K562 (cell line): ENCODE measurements around the gene TNFSF4.

Source experiments
- EZH2 ChIP-seq: IDR thresholded peaks from 2 replicates; pipeline ENCODE4 v1.6.1; 2012; ENCODE audit warnings: low read depth, mild to moderate bottlenecking, inconsistent platforms, low read length, borderline replicate concordance
- GATA2 ChIP-seq: sonication (generic); formaldehyde crosslinking; IDR thresholded peaks from 2 replicates; pipeline ENCODE4 v1.4.0; 2020; ENCODE audit warnings: mild to moderate bottlenecking, missing genetic modification reagents
- MBD2 ChIP-seq: sonication (generic); IDR thresholded peaks from 2 replicates; pipeline ENCODE4 v1.6.1; 2016; ENCODE audit warnings: low read depth, borderline replicate concordance
- MEIS2 ChIP-seq: fragments of 450-650 bp; IDR thresholded peaks from 2 replicates; pipeline ENCODE4 v1.6.1; 2014; ENCODE audit warnings: mild to moderate bottlenecking; ENCODE audit not compliant: partially characterized antibody
- NCOA2 ChIP-seq, 2 experiments: fragments of 450-650 bp; IDR thresholded peaks; 2 replicates each; pipeline ENCODE4 v1.6.1; 2018; ENCODE audit warnings: mild to moderate bottlenecking in 2 of 2, moderate library complexity in 1 of 2; ENCODE audit not compliant: partially characterized antibody in 2 of 2
- NFYB ChIP-seq: IDR thresholded peaks from 2 replicates; pipeline ENCODE4 v1.6.1; 2011; ENCODE audit warnings: mild to moderate bottlenecking, moderate library complexity; ENCODE audit not compliant: insufficient read length; ENCODE audit errors: extremely low read depth
- RFX7 ChIP-seq: fragments of 250-450 bp; sonication (Bioruptor Pico); IDR thresholded peaks from 2 replicates; pipeline ENCODE4 v1.5.1; 2021; ENCODE audit warnings: mild to moderate bottlenecking
- SETDB1 ChIP-seq: IDR thresholded peaks from one replicate; pipeline ENCODE4 v1.6.1; 2012; ENCODE audit warnings: low read length, control low read depth, inconsistent platforms
- SPI1 ChIP-seq: IDR thresholded peaks from 2 replicates; pipeline ENCODE4 v1.6.1; 2011; ENCODE audit warnings: low read depth, low read length, control low read depth, borderline replicate concordance
- SREBF1 ChIP-seq: fragments of 150-350 bp; IDR thresholded peaks from 2 replicates; pipeline ENCODE4 v1.6.1; 2014; ENCODE audit warnings: antibody characterized with exemption, low read depth, low read length, borderline replicate concordance
- TF ChIP-seq, protein P1 (sequence below), 2 experiments: fragments of 450-650 bp; IDR thresholded peaks; 2 replicates each; pipeline ENCODE4 v1.6.1; 2016
- TF ChIP-seq, protein P2 (sequence below), 3 experiments: IDR thresholded peaks in 2 of 3; conservative IDR thresholded peaks in 1 of 3; 2 replicates each; pipeline ENCODE4 v1.5.1; 2011 to 2012; ENCODE audit warnings: low read length in 3 of 3, mild to moderate bottlenecking in 3 of 3, control low read depth in 2 of 3, improper control_type of control experiment in 1 of 3, inconsistent platforms in 1 of 3, low read depth in 1 of 3, mixed read lengths in 1 of 3, moderate library complexity in 1 of 3; ENCODE audit not compliant: insufficient read depth in 2 of 3

DNA sequence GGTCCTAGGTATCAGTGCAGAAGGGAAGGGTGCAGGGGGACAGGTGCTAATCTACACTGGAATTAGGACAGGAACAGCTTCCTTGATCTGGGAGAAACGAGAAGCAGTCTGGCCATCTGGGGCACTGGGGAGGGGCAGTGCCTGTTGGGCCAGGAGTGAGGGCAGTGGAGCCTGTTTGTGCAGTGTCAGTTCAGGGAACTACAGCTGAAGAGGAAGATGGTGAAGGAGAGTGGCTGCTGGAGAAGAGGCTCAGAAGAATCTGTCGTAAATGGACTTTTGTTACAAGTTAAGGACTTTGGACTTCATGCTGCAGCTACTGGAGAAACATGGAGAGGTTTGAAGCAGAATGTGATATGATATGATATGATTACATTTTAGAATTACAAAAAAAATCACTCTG lies 3.2 kb upstream of the TNFSF4 start:
- TF ChIP-seq NCOA2 (IDR thresholded peaks at IDR 0.05; ENCODE audit: partially characterized antibody in 2 of 2) = no peak
- no peak for TF ChIP-seq SPI1
- TF ChIP-seq, protein P1, sequence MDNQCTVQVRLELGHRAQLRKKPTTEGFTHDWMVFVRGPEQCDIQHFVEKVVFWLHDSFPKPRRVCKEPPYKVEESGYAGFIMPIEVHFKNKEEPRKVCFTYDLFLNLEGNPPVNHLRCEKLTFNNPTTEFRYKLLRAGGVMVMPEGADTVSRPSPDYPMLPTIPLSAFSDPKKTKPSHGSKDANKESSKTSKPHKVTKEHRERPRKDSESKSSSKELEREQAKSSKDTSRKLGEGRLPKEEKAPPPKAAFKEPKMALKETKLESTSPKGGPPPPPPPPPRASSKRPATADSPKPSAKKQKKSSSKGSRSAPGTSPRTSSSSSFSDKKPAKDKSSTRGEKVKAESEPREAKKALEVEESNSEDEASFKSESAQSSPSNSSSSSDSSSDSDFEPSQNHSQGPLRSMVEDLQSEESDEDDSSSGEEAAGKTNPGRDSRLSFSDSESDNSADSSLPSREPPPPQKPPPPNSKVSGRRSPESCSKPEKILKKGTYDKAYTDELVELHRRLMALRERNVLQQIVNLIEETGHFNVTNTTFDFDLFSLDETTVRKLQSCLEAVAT (IDR thresholded peaks at IDR 0.05) = no peak
- TF ChIP-seq MBD2 = no peak
- TF ChIP-seq, protein P2, sequence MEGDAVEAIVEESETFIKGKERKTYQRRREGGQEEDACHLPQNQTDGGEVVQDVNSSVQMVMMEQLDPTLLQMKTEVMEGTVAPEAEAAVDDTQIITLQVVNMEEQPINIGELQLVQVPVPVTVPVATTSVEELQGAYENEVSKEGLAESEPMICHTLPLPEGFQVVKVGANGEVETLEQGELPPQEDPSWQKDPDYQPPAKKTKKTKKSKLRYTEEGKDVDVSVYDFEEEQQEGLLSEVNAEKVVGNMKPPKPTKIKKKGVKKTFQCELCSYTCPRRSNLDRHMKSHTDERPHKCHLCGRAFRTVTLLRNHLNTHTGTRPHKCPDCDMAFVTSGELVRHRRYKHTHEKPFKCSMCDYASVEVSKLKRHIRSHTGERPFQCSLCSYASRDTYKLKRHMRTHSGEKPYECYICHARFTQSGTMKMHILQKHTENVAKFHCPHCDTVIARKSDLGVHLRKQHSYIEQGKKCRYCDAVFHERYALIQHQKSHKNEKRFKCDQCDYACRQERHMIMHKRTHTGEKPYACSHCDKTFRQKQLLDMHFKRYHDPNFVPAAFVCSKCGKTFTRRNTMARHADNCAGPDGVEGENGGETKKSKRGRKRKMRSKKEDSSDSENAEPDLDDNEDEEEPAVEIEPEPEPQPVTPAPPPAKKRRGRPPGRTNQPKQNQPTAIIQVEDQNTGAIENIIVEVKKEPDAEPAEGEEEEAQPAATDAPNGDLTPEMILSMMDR (IDR thresholded peaks at IDR 0.05 in 2 of 3, conservative IDR thresholded peaks at IDR 0.05 in 1 of 3; ENCODE audit: insufficient read depth in 2 of 3, low read depth in 1 of 3, low read length in 3 of 3) = no peak
- TF ChIP-seq SETDB1 = no peak
- no peak for TF ChIP-seq RFX7 (CRISPR knock-in tag)
- TF ChIP-seq MEIS2 = no peak
- TF ChIP-seq GATA2 (CRISPR knock-in tag) = no peak
- no peak for TF ChIP-seq SREBF1
- TF ChIP-seq NFYB = no peak
- TF ChIP-seq EZH2 = no peak
